Measurements from ENCODE around the gene SLC18B1.

SLC18B1 gene

GRCh38 chr6:132741281-132741680 is 57.2 kb downstream of the SLC18B1 start:
- no peak for FAIRE-seq

GRCh38 chr6:132736239-132736638 is 62.2 kb downstream of the SLC18B1 start:
- FAIRE-seq: no peak

DNA sequence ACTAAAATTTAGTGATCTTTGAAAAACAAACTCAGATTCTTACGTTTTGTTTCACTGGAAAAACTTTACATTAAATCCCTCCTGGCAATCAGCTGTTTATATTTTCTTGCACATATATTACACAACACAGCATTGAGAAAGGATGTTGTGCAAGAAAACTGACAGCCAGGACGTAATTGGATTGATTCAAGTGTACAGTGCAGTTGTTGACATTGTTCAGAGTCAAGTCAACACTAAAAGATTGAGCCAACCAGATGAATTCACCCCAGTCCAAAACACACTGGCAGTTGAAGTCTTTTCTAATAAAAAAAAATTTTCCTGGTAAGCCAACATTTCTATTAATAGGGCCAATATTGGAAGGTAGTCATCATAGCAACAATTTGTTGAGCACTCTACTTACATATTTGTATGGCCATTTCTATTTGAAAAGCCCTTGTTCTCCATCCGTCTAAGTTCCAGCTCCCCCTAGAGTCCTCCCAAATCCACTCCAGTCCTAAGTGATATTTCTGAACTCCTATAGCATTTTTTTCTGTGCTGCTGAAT is 63.7 kb downstream of the SLC18B1 start:
- FAIRE-seq: no peak

GRCh38 chr6:132733814-132734213 is 64.6 kb downstream of the SLC18B1 start:
- FAIRE-seq: no peak

DNA sequence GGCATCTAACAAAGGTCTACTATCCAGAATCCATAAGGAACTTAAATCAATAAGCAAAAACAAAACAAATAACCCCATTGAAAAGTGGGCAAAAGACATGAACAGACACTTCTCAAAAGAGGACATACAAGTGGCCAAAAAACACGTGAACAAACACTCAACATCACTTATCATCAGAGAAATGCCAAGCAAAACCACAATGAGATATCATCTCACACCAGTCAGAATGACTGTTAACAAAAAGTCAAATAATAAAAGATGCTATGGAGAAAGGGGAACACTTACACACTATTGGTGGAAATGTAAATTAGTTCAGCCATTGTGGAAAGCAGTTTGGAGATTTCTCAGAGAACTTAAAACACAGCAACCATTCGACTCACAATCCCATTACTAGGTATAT is 65.2 kb downstream of the SLC18B1 start:
- FAIRE-seq: no peak

- FAIRE-seq: no peak
Measured at GRCh38 chr6:132731086-132731485, 67.4 kb downstream of the SLC18B1 start.

DNA sequence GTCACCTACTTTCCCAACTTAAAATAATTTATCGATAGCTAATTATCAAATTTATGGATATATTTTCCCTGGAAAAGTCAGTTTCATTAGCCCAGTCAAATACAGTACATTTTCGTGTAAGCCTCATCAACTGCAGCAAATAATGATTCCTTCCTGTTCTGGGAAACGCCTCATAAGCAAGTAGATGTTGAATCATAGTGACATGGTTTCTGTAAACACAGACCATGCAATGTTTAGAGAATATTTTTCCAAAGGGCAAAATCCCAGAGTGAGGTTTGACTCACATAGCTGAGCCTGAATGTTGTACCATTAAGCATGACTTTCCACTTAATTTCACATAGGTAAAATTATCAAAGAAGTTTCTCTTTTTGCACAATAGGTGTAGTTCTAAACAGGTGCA is 67.9 kb downstream of the SLC18B1 start:
- FAIRE-seq: no peak

DNA sequence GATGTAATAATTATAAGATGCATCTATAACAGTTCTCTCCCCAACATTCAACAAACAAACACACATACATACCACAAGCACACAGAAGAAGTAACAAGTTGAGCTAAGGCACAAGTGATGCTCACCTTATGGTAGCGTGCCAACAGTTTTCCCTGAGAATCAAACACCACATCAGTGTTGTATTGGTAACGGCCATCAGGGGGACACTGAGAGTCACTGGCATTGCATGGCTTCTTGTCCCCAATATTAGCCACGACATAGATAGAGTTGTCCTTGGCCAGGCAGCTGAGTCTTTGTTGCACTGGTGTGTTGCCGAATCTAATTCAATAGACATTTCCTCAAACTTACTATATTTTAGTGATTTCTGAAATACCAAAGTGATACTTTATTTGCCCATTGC is 69.8 kb downstream of the SLC18B1 start:
- no peak for FAIRE-seq

DNA sequence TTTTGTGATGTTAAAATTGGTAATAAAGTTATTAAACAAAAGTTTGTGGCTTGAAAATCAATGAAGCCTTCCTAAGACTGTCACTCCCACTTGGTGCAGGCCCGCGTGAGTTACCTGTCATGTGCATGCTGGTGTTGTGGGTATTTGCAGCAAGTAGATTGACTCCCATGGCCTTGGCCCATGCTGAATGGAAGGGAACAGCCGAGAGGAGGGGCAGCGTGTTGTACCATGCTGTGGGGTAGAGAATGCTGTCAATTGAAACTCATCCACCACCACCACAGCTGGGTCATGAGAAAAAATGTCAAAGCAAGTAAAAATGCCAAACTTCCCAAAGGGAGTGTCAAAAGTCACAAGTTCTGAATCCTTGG is 71.8 kb downstream of the SLC18B1 start:
- no peak for FAIRE-seq

DNA sequence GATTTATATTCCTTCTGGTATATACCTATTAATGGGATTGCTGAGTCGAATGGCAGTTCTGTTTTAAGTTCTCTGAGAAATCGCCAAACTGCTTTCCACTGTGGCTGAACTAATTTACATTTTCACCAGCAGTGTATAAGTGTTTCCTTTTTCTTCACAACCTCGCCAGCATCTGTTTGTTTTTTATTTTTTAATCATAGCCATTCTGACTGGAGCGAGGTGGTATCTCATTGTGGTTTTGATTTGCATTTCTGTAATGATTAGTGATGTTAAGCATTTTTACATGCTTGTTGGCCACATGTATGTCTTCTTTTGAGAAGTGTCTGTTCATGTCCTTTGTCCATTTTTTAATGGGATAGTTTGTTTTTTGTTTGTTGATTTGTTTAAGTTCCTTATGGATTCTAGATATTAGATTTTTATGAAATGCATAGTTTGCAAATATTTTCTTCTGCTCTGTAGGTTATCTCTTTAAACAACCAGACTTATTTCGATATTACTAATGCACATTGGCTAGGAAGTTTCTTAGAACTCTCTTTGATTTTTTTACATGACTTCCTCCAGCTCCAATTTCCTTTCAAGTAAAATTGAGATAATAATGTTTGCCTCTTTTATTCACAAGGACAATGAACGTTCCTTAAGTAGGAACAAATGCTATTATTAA is 72.4 kb downstream of the SLC18B1 start:
- FAIRE-seq: no peak

GRCh38 chr6:132725471-132725870 is 73.0 kb downstream of the SLC18B1 start:
- no peak for FAIRE-seq

DNA sequence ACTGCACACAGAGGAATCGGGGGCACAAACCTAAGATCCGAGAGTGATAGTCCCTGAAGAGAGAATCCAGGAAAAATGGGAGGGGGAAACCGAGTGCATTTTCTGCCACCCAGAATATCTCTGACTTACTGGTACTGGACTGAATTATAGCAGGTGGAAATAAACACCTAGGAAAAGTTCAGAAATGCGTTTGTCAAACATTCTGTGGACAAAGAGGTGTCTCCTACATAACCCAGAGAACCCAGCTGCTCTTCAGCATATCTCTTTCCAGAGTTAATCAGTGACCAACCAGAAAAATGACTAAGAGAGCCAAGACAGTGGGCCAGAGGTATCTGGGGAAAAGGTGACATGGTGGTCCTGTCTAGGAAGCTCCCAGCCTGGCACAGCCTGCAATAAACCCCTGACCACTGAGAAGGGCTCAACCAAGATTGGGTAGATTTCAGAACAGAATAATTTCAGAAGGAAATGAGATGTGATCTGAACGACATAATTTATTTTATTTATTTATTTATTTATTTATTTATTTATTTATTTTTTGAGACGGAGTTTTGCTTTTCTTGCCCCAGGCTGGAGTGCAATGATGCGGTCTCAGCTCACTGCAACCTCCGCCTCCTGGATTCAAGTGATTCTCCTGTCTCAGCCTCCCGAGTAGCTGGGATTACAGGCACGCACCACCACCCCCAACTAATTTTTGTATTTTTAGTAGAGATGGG is 78.5 kb downstream of the SLC18B1 start:
- FAIRE-seq: no peak

Measured in endometrium (tissue), 2 donors.